HG03025 (cell line): Measurements from ENCODE around the gene C1orf21.
A peak's percentile ranks its signal among the peaks of the same experiment; 100 is the strongest.
"Not testable (repeated sequence)": the region's sequence is repeated elsewhere in the genome, so short reads cannot be mapped to it uniquely, and the experiment has no call there.

Experiments used
- ATAC-seq: cut with Tn5 transposase; IDR thresholded peaks from one replicate; pipeline ENCODE4 v1.9.1; 2021; ENCODE audit warnings: mild to moderate bottlenecking, moderate library complexity; ENCODE audit not compliant: unreplicated experiment, low FRiP score

Gene C1orf21, protein sequence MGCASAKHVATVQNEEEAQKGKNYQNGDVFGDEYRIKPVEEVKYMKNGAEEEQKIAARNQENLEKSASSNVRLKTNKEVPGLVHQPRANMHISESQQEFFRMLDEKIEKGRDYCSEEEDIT

GRCh38 chr1:184386312-184387068 is at the start of gene C1orf21:
C1orf21 (plus strand) TSS chr1:184387029; CDS start chr1:184477510, 90,481 bp downstream.
- peak; percentile 63 for ATAC-seq

- not testable (repeated sequence) for ATAC-seq
Observed at GRCh38 chr1:184337865-184338264, 49.0 kb upstream of the C1orf21 start.

- ATAC-seq, result no peak
Observed at GRCh38 chr1:184340984-184341383, 45.8 kb upstream of the C1orf21 start.

DNA sequence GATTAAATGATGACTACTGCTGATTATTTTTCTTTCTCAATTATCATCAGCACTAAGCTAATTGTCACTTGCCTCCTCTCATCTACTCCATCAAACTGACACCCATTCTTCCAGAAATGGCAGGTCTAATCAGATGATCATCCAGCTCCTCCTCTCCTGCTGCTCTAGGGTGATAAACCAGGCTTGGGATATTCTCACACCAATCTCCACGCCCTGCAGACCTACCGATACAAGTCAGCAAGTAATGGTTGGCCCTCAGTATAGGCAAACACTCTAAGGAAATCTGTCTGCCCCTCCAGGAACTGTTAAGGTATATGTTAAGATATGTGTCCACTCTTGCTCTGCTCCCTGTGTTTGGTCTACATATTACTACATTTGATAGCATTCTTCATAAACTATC is 36.3 kb upstream of the C1orf21 start:
- ATAC-seq, result no peak

DNA sequence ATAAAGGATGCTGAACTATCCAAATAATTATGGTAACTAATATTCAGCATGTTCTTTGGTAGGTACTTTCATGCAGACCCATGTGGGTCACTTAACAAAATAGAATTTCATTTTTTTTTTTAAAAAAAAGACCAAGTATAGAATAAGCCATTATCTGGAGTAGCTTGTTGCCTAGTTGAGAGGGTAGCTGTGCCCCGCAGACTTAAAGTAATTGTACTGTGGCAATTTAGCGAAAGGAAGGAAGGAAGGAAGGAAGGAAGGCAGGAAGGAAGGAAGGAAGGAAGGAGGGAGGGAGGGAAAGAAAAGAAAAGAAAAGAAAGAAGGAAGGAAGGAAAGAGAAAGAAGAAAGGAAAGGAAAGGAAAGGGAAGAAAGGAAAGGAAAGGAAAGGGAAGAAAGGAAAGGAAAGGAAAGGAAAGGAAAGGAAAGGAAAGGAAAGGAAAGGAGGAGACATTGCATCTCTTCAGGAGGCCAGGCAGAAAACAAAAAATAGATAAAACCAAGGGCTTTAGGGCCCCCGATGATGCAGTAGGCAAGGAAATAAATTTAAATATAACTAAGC is 35.3 kb upstream of the C1orf21 start:
- ATAC-seq, result no peak

DNA sequence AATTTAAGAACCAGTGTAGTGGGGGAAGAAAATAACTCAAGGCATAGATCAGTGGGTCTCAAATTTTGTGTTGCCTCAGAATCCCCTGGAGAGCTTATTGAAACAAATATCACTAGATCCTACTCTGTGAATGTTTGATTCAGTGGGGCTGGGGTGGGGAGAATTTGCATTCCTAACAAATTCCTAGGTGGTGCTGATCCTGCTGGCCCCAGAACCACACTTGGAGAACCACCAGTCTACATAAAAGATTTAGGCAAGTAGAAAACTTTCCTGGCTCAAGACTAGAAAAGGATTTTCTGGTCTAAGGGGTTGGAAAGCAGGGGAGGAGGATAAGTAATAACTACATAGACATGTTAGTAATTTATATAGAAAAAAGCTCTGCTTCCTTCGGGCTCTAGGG is 34.1 kb upstream of the C1orf21 start:
- ATAC-seq, result no peak

DNA sequence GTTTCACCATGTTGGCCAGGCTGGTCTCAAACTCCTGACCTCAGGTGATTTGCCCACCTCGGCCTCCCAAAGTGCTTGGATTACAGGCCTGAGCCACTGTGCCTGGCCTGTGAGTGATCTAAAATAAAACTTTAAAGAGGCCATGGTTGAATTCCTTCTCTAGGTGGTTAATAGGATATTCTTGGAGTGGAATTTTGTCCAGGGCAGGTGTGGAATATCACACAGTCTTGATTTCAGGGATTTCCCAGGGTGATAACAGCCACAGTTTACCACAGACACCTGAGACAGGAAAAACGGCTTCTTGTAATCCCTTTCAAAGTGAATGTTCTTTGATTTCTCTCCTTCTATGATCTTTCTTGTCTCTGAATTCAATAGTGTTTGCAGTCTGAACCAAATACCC is 32.1 kb upstream of the C1orf21 start:
- no peak for ATAC-seq

GRCh38 chr1:184356891-184357290 is 29.9 kb upstream of the C1orf21 start:
- no peak for ATAC-seq

- no peak for ATAC-seq
Observed at GRCh38 chr1:184358256-184358655, 28.6 kb upstream of the C1orf21 start.

- ATAC-seq, result no peak
Observed at GRCh38 chr1:184359909-184360308, 26.9 kb upstream of the C1orf21 start.

DNA sequence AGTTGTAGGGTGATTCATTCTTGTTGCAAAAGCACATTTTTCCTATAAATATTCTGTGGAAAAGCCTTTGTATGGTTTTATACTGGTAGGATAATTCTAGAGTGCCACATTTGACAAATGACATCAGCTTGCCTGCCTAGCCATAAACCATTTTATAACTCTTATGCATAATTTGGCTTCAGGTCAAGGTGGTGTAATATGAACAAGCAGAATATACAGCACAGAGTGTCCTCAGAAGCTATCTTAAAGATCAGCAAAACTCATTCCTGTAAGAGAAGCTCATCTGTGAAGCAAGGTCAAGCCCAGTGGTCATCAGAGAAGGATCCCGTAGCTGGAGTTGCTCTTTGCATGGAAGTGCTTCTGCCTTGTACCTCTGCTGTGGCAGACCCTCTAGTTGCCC is 24.0 kb upstream of the C1orf21 start:
- no peak for ATAC-seq

DNA sequence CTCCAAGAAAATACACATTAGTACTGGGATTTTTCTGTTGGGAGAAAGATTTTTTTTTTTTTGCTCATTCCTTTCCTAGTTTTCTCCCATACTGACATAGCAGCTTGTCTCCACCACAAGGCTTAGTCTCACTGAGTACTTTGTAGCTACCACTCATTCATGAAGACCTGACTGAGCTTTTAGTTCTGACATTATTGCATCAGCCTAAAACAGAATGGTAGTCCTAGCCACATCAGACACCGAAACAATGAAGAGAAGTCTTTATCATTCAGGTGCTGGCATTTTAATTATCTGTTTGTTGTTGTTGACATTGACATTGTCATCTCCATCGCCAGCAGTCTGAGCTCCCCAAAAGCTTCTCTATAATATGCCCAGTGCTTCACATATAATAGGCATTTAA is 21.1 kb upstream of the C1orf21 start:
- ATAC-seq, result no peak

DNA sequence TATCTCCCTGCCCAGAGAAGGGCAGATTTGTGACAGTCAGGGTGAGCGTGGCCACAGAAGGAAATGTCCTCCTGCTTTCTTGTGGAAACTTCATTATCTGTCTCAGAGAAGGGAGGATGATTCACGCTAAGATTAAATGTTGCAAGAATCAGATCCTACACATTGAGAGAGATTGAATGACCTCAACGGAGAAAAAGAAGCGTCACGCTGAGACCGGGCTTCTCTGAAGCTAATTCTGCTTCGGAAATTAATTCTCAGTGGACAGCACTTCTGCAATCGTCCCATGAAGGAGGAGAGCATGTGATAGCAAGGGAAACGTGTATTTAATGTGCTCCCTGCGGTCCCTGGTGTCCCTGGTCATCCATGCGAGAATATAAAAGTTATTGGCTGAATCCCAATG is 19.8 kb upstream of the C1orf21 start:
- no peak for ATAC-seq

DNA sequence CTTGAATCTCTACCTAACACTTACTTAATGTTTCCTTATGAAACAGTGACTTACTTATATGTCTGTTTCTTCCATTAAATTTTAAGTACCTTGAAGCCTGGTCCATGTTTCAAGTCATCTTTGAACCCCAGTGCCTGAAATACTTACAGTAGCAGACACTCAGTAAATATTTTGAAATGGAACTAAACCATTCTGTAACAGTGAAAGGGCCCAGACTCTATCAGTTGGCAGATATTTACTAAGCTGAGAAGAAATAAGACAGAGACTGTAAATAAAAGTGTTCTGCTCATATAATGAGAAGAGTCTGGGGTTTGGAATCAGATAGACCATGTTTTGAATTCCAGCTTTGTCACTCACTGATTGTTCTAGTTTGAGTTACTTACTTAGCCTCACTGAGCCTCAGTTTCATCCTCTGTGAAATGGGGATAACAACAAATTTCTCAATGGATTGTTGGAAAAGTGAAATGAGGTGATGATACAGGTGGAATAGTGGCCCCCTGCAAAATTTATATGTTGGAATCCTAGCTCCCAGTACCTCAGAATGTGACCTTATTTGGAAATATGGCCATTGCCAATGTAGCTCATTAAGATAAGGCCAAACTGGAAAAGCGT is 19.3 kb upstream of the C1orf21 start:
- ATAC-seq, result no peak

DNA sequence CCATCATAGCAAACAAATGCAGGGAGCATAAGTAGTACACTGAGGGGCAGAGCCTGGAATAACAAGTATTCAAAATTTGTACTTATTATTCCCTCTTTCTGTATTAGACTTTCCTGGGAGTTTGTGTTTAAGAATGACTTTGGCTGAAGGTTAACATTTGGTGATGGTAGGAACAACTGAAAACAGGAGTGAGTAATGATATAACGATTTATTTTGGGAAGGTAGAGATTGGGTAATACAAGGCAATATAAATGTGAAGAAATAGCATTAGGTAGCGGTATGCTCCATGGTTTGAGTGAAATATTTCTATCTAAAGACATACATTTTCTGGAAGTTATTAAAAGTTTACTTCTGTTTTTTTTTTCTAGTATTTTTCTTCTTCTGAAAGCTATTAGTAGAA is 18.5 kb upstream of the C1orf21 start:
- no peak for ATAC-seq

- ATAC-seq, result no peak
Observed at GRCh38 chr1:184370850-184371249, 16.0 kb upstream of the C1orf21 start.

DNA sequence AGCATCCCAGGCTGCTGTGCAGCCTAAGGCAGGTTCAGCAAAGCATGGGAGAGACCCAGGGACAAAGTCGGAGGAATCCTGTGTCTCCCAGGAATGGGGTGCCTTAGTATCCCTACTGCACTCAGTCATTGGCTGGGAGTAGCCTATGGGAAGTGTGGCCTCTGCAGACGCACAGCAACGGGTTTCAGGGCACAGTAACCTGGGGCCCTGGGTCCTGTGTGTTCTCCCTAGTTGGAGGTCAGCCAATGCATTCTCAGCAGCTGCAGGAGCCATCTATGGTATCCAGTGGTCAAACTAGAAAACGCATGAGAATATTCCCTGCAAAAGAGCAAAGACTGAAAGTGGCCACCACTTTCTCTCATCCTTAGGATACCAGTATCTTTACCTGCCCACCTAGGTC is 13.7 kb upstream of the C1orf21 start:
- ATAC-seq, result no peak

DNA sequence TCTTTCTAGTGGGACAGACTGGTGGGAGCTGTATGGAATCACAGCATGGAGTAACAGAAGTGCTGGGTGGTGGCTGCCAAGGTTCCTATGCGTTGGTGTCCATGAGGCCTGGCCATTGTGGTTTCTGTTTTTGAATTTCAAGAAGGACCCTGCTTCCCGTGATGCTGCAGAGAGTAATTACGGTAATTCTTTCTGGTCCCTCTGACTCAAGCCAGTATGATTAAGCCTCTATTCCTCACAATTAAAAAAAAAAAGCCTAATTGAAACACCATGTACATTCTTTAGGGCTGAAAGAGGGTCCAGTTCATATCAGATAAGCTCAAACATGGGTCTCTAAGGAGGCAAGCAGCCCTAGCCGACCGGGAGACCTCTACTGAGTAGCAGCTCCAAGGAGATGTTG is 10.5 kb upstream of the C1orf21 start:
- no peak for ATAC-seq

- no peak for ATAC-seq
Observed at GRCh38 chr1:184379111-184379752, 7.6 kb upstream of the C1orf21 start.

DNA sequence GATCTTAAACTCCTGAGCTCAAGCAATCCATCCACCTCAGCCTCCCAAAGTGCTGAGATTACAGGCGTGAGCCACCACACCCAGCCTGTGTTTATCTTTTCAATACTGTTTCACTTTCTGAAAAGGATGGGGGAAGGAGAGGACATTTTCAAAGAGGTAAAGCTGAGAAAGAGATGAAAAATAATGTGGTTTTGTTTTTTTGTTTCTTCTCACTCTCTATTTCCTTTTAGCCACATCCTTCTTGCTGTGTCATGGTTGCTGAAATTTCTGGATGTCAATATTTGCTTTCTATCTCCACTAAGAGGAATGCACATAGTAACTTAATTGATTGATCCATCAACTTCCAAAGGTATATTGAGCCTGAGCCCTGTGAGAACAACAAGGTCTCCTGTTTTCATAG is 6.4 kb upstream of the C1orf21 start:
- no peak for ATAC-seq

- no peak for ATAC-seq
Observed at GRCh38 chr1:184383772-184384323, 3.0 kb upstream of the C1orf21 start.
